Astrocyte (in vitro differentiated cells and primary cell): ENCODE data around the gene GABBR2. TPM values are rescaled to one million over a fixed set of nuclear protein-coding genes. Genes with fewer than 3 reads are reported as not detected.

Experiments
- DNase-seq: peaks from one replicate; pipeline ENCODE4 v3.0.0-alpha.2; 2010; ENCODE audit warnings: low read depth
- FAIRE-seq: peaks from 2 replicates; lab custom pipeline; 2011; peaks lifted over from hg19 to GRCh38; lab: Jason Lieb, UNC
- H2AFZ ChIP-seq: 2 replicates; pipeline ENCODE4 v1.6.0; 2012; ENCODE audit warnings: low read depth, low read length, inconsistent platforms
- H3K27ac ChIP-seq: 2 replicates; pipeline ENCODE4 v1.5.1; 2011; ENCODE audit warnings: low read depth, low read length, inconsistent platforms
- H3K27me3 ChIP-seq: 2 replicates; pipeline ENCODE4 v1.6.0; 2011; ENCODE audit warnings: low read length, inconsistent platforms; ENCODE audit not compliant: insufficient read depth
- H3K36me3 ChIP-seq: 2 replicates; pipeline ENCODE4 v1.5.1; 2011; ENCODE audit warnings: low read length, inconsistent platforms; ENCODE audit not compliant: insufficient read depth
- H3K4me1 ChIP-seq: 2 replicates; pipeline ENCODE4 v1.5.1; 2011; ENCODE audit warnings: low read length, inconsistent platforms; ENCODE audit not compliant: insufficient read depth
- H3K4me2 ChIP-seq: 2 replicates; pipeline ENCODE4 v1.6.0; 2012; ENCODE audit warnings: low read length, inconsistent platforms
- H3K4me3 ChIP-seq: 2 replicates; pipeline ENCODE4 v1.5.1; 2011; ENCODE audit warnings: low read depth, mild to moderate bottlenecking, low read length, inconsistent platforms; ENCODE audit not compliant: insufficient read depth
- H3K79me2 ChIP-seq: 2 replicates; pipeline ENCODE4 v1.6.0; 2012; ENCODE audit warnings: mild to moderate bottlenecking, low read length, inconsistent platforms; ENCODE audit not compliant: insufficient read depth
- H3K9ac ChIP-seq: 2 replicates; pipeline ENCODE4 v1.6.0; 2012; ENCODE audit warnings: mild to moderate bottlenecking, low read length, inconsistent platforms
- H3K9me3 ChIP-seq: 2 replicates; pipeline ENCODE4 v1.5.1; 2012; ENCODE audit warnings: low read depth, mild to moderate bottlenecking, low read length, inconsistent platforms; ENCODE audit not compliant: insufficient read depth
- H4K20me1 ChIP-seq: 2 replicates; pipeline ENCODE4 v1.6.0; 2012; ENCODE audit warnings: low read length, inconsistent platforms; ENCODE audit not compliant: insufficient read depth
- H3K27ac Mint-ChIP-seq: one replicate; pipeline ENCODE4 v1.8.0; 2021; ENCODE audit warnings: mild to moderate bottlenecking, mixed read lengths; ENCODE audit not compliant: unreplicated experiment
- H3K27me3 Mint-ChIP-seq: one replicate; pipeline ENCODE4 v1.8.0; 2021; ENCODE audit warnings: low read depth, mixed read lengths; ENCODE audit not compliant: unreplicated experiment
- H3K36me3 Mint-ChIP-seq: one replicate; pipeline ENCODE4 v1.8.0; 2021; ENCODE audit warnings: low read depth, mixed read lengths; ENCODE audit not compliant: unreplicated experiment
- H3K4me1 Mint-ChIP-seq: one replicate; pipeline ENCODE4 v1.8.0; 2021; ENCODE audit warnings: low read depth, mixed read lengths; ENCODE audit not compliant: unreplicated experiment
- H3K4me3 Mint-ChIP-seq: one replicate; pipeline ENCODE4 v1.8.0; 2021; ENCODE audit warnings: mild to moderate bottlenecking, moderate library complexity, mixed read lengths; ENCODE audit not compliant: unreplicated experiment
- H3K9me3 Mint-ChIP-seq: one replicate; pipeline ENCODE4 v1.8.0; 2021; ENCODE audit warnings: mild to moderate bottlenecking, mixed read lengths; ENCODE audit not compliant: unreplicated experiment
- CTCF ChIP-seq: IDR thresholded peaks from 2 replicates; pipeline ENCODE4 v1.5.1; 2011; ENCODE audit warnings: low read depth, mild to moderate bottlenecking, inconsistent platforms, low read length, moderate library complexity; ENCODE audit not compliant: insufficient read depth
- EZH2 ChIP-seq: IDR thresholded peaks from 2 replicates; pipeline ENCODE4 v1.6.1; 2012; ENCODE audit warnings: mild to moderate bottlenecking, low read length, inconsistent platforms; ENCODE audit not compliant: insufficient read depth
- total RNA-seq: library from RNA; stranded (reverse); gene quantifications from 2 replicates; pipeline ENCODE4 v1.2.1, GENCODE V29; 2021

GABBR2 gene
- total RNA-seq, 1 donor from 2014 or later, result 2.0 TPM

DNA sequence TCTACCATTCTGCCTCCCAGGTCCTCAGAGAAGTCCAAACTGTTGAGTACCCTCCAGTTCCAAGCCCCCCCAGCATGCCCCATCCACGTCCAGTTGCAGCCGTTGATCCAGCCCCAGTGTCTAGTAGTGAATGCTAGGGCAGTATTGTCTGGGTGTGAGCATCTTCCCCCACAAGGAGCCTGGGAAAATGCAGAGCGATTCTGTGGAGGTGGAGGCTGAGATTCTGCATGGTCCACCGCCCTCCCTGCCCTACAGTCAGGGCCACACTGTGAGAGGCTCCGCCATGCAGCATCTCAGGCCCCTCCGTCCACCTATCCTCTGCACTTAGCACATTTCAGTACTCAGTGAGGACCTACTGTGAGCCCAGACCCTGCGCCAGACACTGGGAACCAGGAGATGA is 135.9 kb downstream of the GABBR2 start:
- peaks cover 16% of the 10 kb centered on the region for H3K4me1 ChIP-seq
- TF ChIP-seq EZH2 (no peak), CTCF (no peak)
- H3K4me2 ChIP-seq, result no peak overlapping the region
- H3K4me3 ChIP-seq, result no peak overlapping the region
- H3K9ac ChIP-seq, result no peak overlapping the region
- no peaks in the 10 kb centered on the region for H4K20me1 ChIP-seq
- no peak overlapping the region for H3K4me3 Mint-ChIP-seq
- H3K79me2 ChIP-seq, result no peaks in the 10 kb centered on the region
- DNase-seq (no peak), FAIRE-seq (no peak)
- no peaks in the 10 kb centered on the region for H3K36me3 ChIP-seq
- peaks cover 6% of the 10 kb centered on the region for H3K9me3 Mint-ChIP-seq
- no peak overlapping the region for H3K27ac ChIP-seq
- H3K9me3 ChIP-seq, result no peaks in the 10 kb centered on the region
- H3K27me3 Mint-ChIP-seq, result peaks cover 73% of the 10 kb centered on the region
- no peak overlapping the region for H3K27ac Mint-ChIP-seq
- H3K4me1 Mint-ChIP-seq, result peaks cover 20% of the 10 kb centered on the region
- peaks cover 10% of the 10 kb centered on the region for H3K27me3 ChIP-seq
- no peak overlapping the region for H2AFZ ChIP-seq
- H3K36me3 Mint-ChIP-seq, result peaks cover 3% of the 10 kb centered on the region

GRCh38 chr9:98572054-98572627 is 136.6 kb downstream of the GABBR2 start:
- H2AFZ ChIP-seq, result no peak overlapping the region
- no peaks in the 10 kb centered on the region for H3K9me3 ChIP-seq
- DNase-seq, result no peak
- H3K27ac ChIP-seq, result no peak overlapping the region
- TF ChIP-seq EZH2 (no peak), CTCF (no peak)
- H3K4me2 ChIP-seq, result no peak overlapping the region
- Mint-ChIP-seq H3K9me3 (peaks cover 3% of the 10 kb centered on the region), H3K27ac (no peak overlapping the region), H3K4me1 (peaks cover 22% of the 10 kb centered on the region), H3K36me3 (peaks cover 3% of the 10 kb centered on the region), H3K27me3 (peaks cover 73% of the 10 kb centered on the region), H3K4me3 (no peak overlapping the region)
- FAIRE-seq, result no peak
- no peaks in the 10 kb centered on the region for H3K79me2 ChIP-seq
- H4K20me1 ChIP-seq, result no peaks in the 10 kb centered on the region
- H3K4me3 ChIP-seq, result no peak overlapping the region
- H3K9ac ChIP-seq, result no peak overlapping the region
- peaks cover 16% of the 10 kb centered on the region for H3K4me1 ChIP-seq
- H3K36me3 ChIP-seq, result no peaks in the 10 kb centered on the region
- peaks cover 8% of the 10 kb centered on the region for H3K27me3 ChIP-seq

DNA sequence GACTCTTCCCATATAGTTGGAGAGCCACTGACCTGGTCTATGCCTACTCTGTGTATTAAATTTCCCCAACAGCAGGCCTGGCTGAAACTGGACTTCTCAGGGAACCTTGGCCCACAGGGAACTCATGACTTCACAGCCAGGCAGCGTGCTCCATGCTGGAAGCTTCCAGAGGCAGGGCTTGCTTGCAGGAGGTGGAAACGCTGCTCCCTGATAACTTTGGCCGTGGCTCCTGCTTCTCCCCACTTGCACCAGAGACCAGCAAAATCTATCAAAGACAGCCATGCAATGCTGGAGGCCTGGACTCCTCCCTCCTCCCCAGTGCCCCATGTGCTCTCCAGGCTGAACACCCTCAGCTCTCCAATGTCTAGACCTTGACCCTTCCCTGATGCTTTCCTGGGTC is 137.1 kb downstream of the GABBR2 start:
- no peak overlapping the region for H3K27ac ChIP-seq
- no peaks in the 10 kb centered on the region for H3K9me3 ChIP-seq
- TF ChIP-seq EZH2, result no peak
- peaks cover 3% of the 10 kb centered on the region for H3K36me3 Mint-ChIP-seq
- peaks cover 73% of the 10 kb centered on the region for H3K27me3 Mint-ChIP-seq
- DNase-seq, result no peak
- H4K20me1 ChIP-seq, result no peaks in the 10 kb centered on the region
- peaks cover 3% of the 10 kb centered on the region for H3K9me3 Mint-ChIP-seq
- H3K4me1 ChIP-seq, result peaks cover 16% of the 10 kb centered on the region
- no peaks in the 10 kb centered on the region for H3K79me2 ChIP-seq
- peaks cover 8% of the 10 kb centered on the region for H3K27me3 ChIP-seq
- peaks cover 22% of the 10 kb centered on the region for H3K4me1 Mint-ChIP-seq
- no peak overlapping the region for H3K27ac Mint-ChIP-seq
- H3K4me3 ChIP-seq, result no peak overlapping the region
- H3K4me3 Mint-ChIP-seq, result no peak overlapping the region
- no peak overlapping the region for H3K4me2 ChIP-seq
- no peak for FAIRE-seq
- no peaks in the 10 kb centered on the region for H3K36me3 ChIP-seq
- no peak overlapping the region for H2AFZ ChIP-seq
- no peak overlapping the region for H3K9ac ChIP-seq
